ENCODE results near the gene ANKRD34A. TPM values are rescaled to one million over a fixed set of nuclear protein-coding genes. Genes with fewer than 3 reads are reported as not detected.

The ANKRD34A gene
- total RNA-seq, 1 experiment from 2014 or later, result 1.1 TPM

DNA sequence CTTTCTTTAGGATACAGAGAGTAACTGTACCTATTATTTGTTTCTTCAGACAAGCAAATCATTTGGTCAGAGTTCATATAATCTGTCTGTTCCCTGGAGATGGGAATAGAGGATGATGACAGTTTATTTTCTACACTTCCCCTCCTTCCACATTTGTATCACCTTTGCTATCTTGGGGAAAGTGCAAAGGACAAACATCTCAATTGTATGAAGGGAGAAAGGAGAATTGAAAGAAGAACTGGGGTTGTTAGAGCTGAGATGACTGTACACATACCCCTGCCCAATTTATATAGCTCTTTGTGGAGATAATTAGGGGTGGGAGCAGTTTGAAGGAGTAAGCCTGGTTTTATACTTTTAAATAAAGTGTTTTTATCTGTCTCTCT, 14.1 kb upstream of the ANKRD34A start:
- Histone ChIP-seq H2AFZ (ENCODE audit: low read depth, low read length, poor library complexity, severe bottlenecking) (peak overlapping the region; percentile 42), H3K4me3 (replicated peaks in 1 of 2; ENCODE audit: low read depth in 1 of 2, low read length in 2 of 2) (peak overlapping the region in 1 of 2 experiments; percentile 37; a peak in 2 of 4 replicates), H3K4me2 (ENCODE audit: low read length) (peak overlapping the region; percentile 76), H3K79me2 (ENCODE audit: insufficient read depth, low read length) (no peaks in the 10 kb centered on the region), H3K36me3 (ENCODE audit: control insufficient read depth in 1 of 2, insufficient read depth in 2 of 2, low read length in 2 of 2) (no peaks in the 10 kb centered on the region), H4K20me1 (ENCODE audit: insufficient read depth) (no peaks in the 10 kb centered on the region), H3K27me3 (ENCODE audit: insufficient read depth, low read length) (no peaks in the 10 kb centered on the region), H3K9me3 (ENCODE audit: control insufficient read depth in 1 of 2, insufficient read depth in 1 of 2, low read depth in 1 of 2, low read length in 2 of 2) (no peaks in the 10 kb centered on the region), H3K9me2 (ENCODE audit: insufficient read depth) (no peaks in the 10 kb centered on the region), H3K4me1 (ENCODE audit: control insufficient read depth in 1 of 2, insufficient read depth in 2 of 2, low read length in 2 of 2) (peaks cover 30 to 44% of the 10 kb centered on the region in 2 experiments), H3K27ac (ENCODE audit: low read depth, low read length) (peak overlapping the region; percentile 89), H3K9ac (ENCODE audit: low read length) (peak overlapping the region; percentile 56)
- ChIA-PET POLR2A (interaction anchor here (1.3 to 3.0 kb wide), 10 partner anchors 12 to 73 kb away, joined by 4 to 27 read pairs (median 8); partner anchors contain the start of genes ANKRD34A, HJV, LIX1L and POLR3GL), RAD21 (ENCODE audit: low non-redundant PET in 1 of 2, low total read pairs in 2 of 2, uncharacterized antibody in 2 of 2, unreplicated experiment in 2 of 2) (interaction anchor here (0.6 to 1.4 kb wide), 4 partner anchors 29 to 34 kb away, joined by 3 to 5 read pairs (median 3); no protein-coding TSS in a partner anchor), CTCF (interaction anchor here (1.2 to 3.1 kb wide), 8 partner anchors 24 to 133 kb away, joined by 3 to 45 read pairs (median 6); partner anchors contain the start of gene NUDT17)
- BruUV-seq (replicated peaks), result no TSS peak
- ATAC-seq (no peak), DNase-seq (ENCODE audit: low read depth, low spot score) (no peak)
- intact Hi-C loops (cut with micrococcal nuclease), result loop anchor here (5.0 kb wide), 1 partner anchor 86 kb away; no protein-coding TSS in a partner anchor
- TF ChIP-seq ZFX (IDR thresholded peaks at IDR 0.05) (no peak), JUND (IDR thresholded peaks at IDR 0.05) (peak; percentile 21; the same call in 1 of the 2 replicates)

DNA sequence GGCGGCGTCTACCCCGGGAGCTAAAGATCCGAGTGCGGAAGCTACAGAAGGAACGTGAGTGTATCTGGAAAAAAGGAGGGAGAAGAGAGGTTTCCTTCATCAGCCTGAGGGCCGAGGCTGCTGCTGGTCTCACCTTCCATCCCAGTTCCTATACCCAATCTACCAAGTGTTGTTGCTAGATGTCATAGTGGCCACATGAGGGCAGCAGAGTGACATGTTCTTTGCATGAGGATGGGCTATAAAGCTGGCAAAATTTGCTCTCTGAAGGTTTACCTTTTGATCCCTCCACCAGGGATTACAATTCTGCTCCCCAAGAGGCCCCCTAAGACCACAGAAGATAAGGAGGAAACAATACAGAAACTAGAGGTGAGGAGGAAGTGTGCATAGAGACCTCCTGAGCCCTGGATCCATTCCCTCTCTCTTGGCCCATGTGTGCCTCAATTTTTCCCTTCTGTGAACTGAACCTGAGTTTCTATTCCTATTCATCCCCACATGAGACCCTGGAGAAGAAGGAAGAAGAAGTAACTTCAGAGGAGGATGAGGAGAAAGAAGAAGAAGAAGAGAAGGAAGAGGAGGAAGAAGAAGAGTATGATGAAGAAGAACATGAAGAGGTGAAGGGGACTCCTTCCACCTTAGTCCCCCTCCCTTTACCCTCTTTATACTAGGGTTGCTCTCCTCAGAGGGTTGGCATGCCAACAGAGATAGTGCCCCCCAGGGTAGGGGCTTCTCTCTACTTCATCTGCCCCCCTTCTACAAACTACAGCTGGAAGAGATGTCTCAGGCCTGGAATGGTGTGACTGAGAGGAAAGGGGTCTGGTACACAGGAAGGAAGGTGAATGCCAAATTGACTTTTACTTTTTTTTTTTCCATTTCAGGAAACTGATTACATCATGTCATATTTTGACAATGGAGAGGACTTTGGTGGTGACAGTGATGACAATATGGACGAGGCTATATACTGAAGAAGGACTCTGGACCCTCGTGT, 13.4 kb upstream of the ANKRD34A start:
- POLR2A ChIA-PET, result interaction anchor here (1.0 to 2.3 kb wide), 7 partner anchors 13 to 75 kb away, joined by 3 to 11 read pairs (median 6); partner anchors contain the start of genes ANKRD34A and POLR3GL
- RAD21 ChIA-PET (ENCODE audit: low non-redundant PET in 1 of 2, low total read pairs in 2 of 2, uncharacterized antibody in 2 of 2, unreplicated experiment in 2 of 2), result interaction anchor here (0.6 to 1.9 kb wide), 4 partner anchors 29 to 34 kb away, joined by 3 to 13 read pairs (median 4); no protein-coding TSS in a partner anchor

More for the DNA sequence above, 13.4 kb upstream of the ANKRD34A start:
- Histone ChIP-seq H3K4me3 (replicated peaks in 1 of 2; ENCODE audit: low read depth in 1 of 2, low read length in 2 of 2) (no peak overlapping the region), H2AFZ (ENCODE audit: low read depth, low read length, poor library complexity, severe bottlenecking) (peak overlapping the region; percentile 60), H3K4me2 (ENCODE audit: low read length) (peak overlapping the region; percentile 76), H4K20me1 (ENCODE audit: insufficient read depth) (no peaks in the 10 kb centered on the region), H3K79me2 (ENCODE audit: insufficient read depth, low read length) (no peaks in the 10 kb centered on the region), H3K27me3 (ENCODE audit: insufficient read depth, low read length) (no peaks in the 10 kb centered on the region), H3K36me3 (ENCODE audit: control insufficient read depth in 1 of 2, insufficient read depth in 2 of 2, low read length in 2 of 2) (no peaks in the 10 kb centered on the region), H3K4me1 (ENCODE audit: control insufficient read depth in 1 of 2, insufficient read depth in 2 of 2, low read length in 2 of 2) (peaks cover 30 to 39% of the 10 kb centered on the region in 2 experiments), H3K27ac (ENCODE audit: low read depth, low read length) (peak overlapping the region; percentile 89), H3K9me3 (ENCODE audit: control insufficient read depth in 1 of 2, insufficient read depth in 1 of 2, low read depth in 1 of 2, low read length in 2 of 2) (no peaks in the 10 kb centered on the region), H3K9me2 (ENCODE audit: insufficient read depth) (no peaks in the 10 kb centered on the region), H3K9ac (ENCODE audit: low read length) (peak overlapping the region; percentile 56; the same call in 1 of the 2 replicates)
- CTCF ChIA-PET, result interaction anchor here (0.7 to 3.1 kb wide), 14 partner anchors 8 to 130 kb away, joined by 3 to 45 read pairs (median 4); partner anchors contain the start of genes ANKRD34A, LIX1L, POLR3GL and RBM8A
- ATAC-seq (peak; percentile 66), DNase-seq (ENCODE audit: low read depth, low spot score) (peak; percentile 69)
- no peak for TF ChIP-seq POLR2A (IDR thresholded peaks at IDR 0.05; ENCODE audit: borderline replicate concordance, extremely low read depth, insufficient read depth, insufficient read length)
- no peak for TF ChIP-seq ELF1 (IDR thresholded peaks at IDR 0.05; ENCODE audit: borderline replicate concordance, low read depth)
- TF ChIP-seq POLR2AphosphoS5 (IDR thresholded peaks at IDR 0.05; ENCODE audit: low read depth, low read length), result no peak
- TF ChIP-seq, protein P1, sequence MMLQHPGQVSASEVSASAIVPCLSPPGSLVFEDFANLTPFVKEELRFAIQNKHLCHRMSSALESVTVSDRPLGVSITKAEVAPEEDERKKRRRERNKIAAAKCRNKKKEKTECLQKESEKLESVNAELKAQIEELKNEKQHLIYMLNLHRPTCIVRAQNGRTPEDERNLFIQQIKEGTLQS (IDR thresholded peaks at IDR 0.05), result no peak
- TF ChIP-seq RAD21 (IDR thresholded peaks at IDR 0.05; ENCODE audit: low read depth), result peak; percentile 94
- no peak for TF ChIP-seq SP1 (IDR thresholded peaks at IDR 0.05; ENCODE audit: low read depth)
- TF ChIP-seq CBX3 (IDR thresholded peaks at IDR 0.05; ENCODE audit: low read depth), result no peak
- no peak for TF ChIP-seq YY1 (IDR thresholded peaks at IDR 0.05; ENCODE audit: extremely low read depth, insufficient replicate concordance, low read depth, low read length)
- TF ChIP-seq, protein P2, sequence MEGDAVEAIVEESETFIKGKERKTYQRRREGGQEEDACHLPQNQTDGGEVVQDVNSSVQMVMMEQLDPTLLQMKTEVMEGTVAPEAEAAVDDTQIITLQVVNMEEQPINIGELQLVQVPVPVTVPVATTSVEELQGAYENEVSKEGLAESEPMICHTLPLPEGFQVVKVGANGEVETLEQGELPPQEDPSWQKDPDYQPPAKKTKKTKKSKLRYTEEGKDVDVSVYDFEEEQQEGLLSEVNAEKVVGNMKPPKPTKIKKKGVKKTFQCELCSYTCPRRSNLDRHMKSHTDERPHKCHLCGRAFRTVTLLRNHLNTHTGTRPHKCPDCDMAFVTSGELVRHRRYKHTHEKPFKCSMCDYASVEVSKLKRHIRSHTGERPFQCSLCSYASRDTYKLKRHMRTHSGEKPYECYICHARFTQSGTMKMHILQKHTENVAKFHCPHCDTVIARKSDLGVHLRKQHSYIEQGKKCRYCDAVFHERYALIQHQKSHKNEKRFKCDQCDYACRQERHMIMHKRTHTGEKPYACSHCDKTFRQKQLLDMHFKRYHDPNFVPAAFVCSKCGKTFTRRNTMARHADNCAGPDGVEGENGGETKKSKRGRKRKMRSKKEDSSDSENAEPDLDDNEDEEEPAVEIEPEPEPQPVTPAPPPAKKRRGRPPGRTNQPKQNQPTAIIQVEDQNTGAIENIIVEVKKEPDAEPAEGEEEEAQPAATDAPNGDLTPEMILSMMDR (IDR thresholded peaks at IDR 0.05 in 2 of 3, conservative IDR thresholded peaks at IDR 0.05 in 1 of 3; ENCODE audit: borderline replicate concordance in 1 of 3, insufficient read depth in 1 of 3, low read depth in 2 of 3, low read length in 2 of 3), result peak; percentile 78 to 92 (median 88)
- TF ChIP-seq EZH2phosphoT487 (IDR thresholded peaks at IDR 0.05; ENCODE audit: borderline replicate concordance), result no peak
- intact Hi-C loops (cut with micrococcal nuclease), result loop anchor here (1.0 to 5.0 kb wide), 4 partner anchors 30 to 85 kb away; no protein-coding TSS in a partner anchor
- BruUV-seq (replicated peaks), result TSS peak; percentile 53

Measured in HCT116 (cell line).